SU-DHL-6 (cell line): Measurements from ENCODE around the gene UBA5.

Experiments
- EZH2phosphoT487 ChIP-seq: fragments of 200-600 bp; sonication (generic), shearing (Covaris generic); conservative IDR thresholded peaks from 2 replicates; pipeline ENCODE4 v1.6.1; 2018; ENCODE audit warnings: mild to moderate bottlenecking, antibody characterized with exemption, low read length, moderate library complexity, mixed read lengths
- TF ChIP-seq, protein P1 (sequence below): fragments of 200-600 bp; sonication (generic); IDR thresholded peaks from one replicate; pipeline ENCODE4 v1.5.1; 2017; ENCODE audit warnings: antibody characterized with exemption, mild to moderate bottlenecking, low read length, moderate library complexity; ENCODE audit not compliant: insufficient read depth, poor library complexity, severe bottlenecking

DNA sequence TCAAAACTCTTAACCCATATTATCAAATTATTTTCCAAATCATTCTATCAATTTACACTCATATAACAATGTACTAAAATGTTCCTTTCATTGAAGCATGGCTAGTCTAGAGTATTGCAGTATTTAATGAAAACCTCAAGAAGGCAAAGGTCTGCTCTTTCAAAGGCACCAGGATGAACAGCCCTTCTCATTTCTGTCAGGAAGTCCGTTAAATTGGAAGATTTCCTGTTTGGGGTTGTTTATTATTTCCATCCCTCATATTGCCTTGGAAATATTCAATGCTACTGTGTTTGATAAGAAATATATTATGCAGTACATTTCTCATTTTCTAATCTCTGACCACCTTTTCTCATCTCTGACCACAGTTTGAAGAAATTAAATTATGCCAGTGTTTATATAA lies 38.0 kb upstream of the UBA5 start:
- TF ChIP-seq, protein P1, sequence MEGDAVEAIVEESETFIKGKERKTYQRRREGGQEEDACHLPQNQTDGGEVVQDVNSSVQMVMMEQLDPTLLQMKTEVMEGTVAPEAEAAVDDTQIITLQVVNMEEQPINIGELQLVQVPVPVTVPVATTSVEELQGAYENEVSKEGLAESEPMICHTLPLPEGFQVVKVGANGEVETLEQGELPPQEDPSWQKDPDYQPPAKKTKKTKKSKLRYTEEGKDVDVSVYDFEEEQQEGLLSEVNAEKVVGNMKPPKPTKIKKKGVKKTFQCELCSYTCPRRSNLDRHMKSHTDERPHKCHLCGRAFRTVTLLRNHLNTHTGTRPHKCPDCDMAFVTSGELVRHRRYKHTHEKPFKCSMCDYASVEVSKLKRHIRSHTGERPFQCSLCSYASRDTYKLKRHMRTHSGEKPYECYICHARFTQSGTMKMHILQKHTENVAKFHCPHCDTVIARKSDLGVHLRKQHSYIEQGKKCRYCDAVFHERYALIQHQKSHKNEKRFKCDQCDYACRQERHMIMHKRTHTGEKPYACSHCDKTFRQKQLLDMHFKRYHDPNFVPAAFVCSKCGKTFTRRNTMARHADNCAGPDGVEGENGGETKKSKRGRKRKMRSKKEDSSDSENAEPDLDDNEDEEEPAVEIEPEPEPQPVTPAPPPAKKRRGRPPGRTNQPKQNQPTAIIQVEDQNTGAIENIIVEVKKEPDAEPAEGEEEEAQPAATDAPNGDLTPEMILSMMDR: no peak
- TF ChIP-seq EZH2phosphoT487: no peak
